NCI-H1694 (cell line): ENCODE results near the gene ITGA11.

ENCODE experiments used
- DNase-seq: peaks from one replicate; lab custom pipeline; 2025; lab: John Stamatoyannopoulos, UW

The ITGA11 gene

GRCh38 chr15:68265081-68265480 is 166.9 kb downstream of the ITGA11 start:
- no peak for DNase-seq

DNA sequence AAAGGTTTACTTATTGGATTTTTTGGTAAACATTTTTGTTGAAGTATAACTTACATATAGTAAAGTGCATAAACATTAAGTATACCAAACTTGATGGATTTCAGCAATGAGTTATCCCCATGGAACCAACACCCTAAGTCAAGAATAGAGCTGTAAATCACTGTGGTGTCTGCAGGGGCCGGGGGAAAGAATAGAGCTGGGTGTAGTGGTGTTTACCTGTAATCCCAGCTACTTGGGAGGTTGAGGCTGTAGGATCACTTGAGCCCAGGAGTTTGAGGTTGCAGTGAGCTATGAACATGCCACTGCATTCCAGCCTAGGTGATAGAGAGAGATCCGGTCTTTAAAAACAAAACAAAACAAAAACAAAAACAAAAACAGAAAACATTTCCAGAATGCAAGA is 167.7 kb downstream of the ITGA11 start:
- DNase-seq = no peak

DNA sequence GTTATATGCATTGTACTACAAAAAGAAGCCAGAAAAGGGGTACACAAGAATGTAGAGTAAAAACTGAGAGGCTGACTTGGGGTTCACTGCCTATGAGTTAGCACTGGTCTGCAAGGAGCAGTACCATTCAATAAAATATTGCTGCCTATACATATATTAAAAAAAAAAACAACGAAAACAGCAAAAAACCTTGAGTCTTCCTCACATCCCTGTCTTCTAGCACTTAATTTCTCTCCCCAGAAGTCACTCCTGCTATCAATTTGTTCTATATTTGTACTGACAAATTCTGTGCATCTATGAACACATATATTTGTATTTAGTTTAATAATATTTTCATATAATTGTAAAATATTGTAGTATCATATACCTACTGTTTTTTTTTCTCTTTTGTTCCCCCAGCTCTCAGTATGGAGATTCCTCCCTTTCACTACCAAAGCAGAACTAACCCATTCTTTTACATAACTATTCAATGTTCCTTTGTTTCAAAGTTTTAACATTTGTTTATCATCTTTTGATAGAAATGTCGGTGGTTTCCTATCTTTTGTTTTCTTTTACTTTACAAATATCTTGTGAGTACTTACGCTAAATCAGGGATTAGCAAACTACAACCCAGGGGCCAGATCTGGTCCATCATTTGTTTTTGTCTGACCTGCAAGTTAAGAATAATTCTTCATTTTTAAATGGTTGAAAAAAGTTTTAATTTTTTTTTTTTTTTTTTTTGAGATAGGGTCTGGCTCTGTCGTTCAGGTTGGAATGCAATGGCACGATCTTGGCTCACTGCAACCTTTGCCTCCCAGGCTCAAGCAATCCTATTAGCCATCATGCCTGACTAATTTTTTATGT is 169.2 kb downstream of the ITGA11 start:
- DNase-seq = no peak

GRCh38 chr15:68261980-68262379 is 170.0 kb downstream of the ITGA11 start:
- DNase-seq = no peak

DNA sequence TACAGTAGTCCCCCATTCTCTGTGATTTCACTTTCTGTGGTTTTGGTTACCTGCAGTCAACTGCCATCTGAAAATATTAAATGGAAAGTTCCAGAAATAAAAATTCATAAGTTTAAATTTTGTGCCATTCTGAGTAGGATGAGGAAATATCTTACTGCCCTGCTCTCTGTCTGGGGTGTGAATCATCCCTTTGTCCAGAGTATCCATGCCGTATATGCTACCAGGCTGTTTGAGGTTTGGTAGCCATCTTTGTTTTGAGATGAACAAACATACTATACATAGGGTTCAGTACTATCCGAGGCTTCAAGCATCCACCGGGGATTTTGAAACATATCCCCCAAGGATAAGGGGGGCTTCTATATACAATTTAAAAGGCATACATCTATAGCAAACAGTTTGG is 170.7 kb downstream of the ITGA11 start:
- no peak for DNase-seq

DNA sequence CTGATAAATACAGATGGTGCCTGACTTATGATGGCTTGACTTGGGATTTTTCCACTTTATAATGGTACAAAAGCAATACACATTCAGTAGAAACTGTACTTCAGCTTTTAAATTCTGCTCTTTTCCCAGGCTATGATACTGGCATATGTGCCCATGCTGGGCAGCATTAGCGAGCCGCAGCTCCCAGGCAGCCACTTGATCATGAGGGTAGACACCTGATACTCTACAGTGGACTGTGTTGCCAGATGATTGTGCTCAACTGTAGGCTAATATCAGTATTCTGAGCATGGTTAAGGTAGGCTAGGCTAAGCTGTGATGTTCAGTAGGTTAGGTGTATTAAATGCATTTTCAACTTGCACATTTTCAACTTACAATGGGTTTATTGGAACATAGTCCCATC is 172.1 kb downstream of the ITGA11 start:
- no peak for DNase-seq

DNA sequence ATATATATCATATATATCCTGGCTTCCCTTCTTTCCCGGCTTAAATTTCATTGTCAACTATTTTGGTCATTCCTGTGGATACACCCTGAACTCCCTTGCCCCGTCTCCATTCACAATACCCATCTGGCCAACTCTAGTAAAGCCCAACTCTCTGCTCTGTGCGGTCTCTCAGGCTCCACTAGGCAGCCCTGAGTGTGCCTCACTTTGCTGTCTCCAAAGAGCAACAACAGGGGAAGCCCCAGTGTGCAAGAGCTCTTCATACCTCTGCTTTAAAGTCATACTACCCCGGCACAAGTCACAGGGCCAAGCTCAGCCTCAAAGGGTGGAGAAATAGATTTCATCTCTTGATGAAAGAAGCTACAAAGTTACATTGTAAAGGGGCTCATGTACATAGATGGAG is 173.3 kb downstream of the ITGA11 start:
- no peak for DNase-seq

- DNase-seq = no peak
Observed at GRCh38 chr15:68256675-68257450, 175.1 kb downstream of the ITGA11 start.

DNA sequence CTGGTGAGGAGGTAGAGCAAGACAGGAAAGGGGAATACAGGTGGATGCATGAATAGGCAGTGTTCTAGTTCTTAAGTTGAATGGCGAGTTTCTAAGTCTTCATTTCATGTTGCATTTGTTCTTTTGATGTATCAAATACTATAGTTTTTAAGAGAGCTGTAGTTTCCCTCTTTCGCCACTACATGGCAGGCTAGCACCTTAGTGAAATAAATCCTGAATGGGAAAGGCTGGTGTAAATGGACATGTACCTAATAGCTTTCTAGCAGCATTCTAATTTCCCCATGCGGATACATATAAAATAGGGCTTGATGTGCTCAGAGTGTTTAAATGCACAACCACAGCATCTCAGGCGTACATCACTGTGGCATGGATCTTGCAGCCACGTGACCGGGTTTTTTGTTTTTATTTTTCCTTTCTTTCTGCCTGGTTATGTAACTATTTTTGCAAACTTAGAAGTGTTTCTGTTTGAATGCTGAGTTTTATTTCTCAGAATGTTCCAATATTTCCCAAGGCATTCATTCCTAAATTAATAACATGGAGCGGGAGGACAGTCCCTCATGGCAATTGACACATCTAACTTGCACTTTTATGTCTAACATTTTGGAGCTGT is 178.9 kb downstream of the ITGA11 start:
- peak; percentile 68 for DNase-seq

DNA sequence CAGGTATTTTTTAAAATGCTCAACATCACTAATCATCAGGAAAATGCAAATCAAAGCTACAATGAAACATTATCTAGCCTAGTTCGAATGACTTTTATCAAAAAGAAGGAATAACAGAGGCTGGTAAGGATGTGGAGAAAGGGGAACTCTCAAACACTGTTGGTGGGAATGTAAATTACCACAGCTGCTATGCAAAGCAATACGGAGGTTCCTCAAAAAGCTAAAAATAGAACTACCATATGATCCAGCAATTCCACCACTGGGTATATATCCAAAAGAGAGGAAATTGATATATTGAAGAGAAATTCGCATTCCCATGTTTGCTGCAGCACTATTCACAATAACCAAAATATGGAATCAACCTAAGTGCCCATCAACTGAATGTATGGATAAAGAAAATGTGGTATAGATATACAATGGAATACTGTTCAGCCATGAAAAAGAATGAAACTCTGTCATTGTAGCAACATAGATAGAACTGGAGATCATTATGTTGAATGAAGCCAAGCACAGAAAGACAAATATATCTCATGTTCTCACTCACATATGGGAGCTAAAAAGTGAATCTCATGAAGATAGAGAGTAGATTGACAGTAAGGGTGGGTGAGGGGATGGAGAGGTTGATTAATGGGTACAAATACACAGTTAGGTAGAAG is 182.8 kb downstream of the ITGA11 start:
- DNase-seq = no peak
